SHP77 (cell line): ENCODE data around the gene ZCCHC10.
"Not testable (repeated sequence)": the region's sequence is repeated elsewhere in the genome, so short reads cannot be mapped to it uniquely, and the experiment has no call there.

Source experiments
- DNase-seq, 2 experiments: peaks; one replicate each; lab custom pipeline; 2025; lab: John Stamatoyannopoulos, UW

ZCCHC10 gene

GRCh38 chr5:133025804-133026663 is at the start of gene ZCCHC10:
ZCCHC10 (minus strand) TSS chr5:133026549; CDS start chr5:133026537, 12 bp downstream.
- DNase-seq = peak; percentile 92 to 96

DNA sequence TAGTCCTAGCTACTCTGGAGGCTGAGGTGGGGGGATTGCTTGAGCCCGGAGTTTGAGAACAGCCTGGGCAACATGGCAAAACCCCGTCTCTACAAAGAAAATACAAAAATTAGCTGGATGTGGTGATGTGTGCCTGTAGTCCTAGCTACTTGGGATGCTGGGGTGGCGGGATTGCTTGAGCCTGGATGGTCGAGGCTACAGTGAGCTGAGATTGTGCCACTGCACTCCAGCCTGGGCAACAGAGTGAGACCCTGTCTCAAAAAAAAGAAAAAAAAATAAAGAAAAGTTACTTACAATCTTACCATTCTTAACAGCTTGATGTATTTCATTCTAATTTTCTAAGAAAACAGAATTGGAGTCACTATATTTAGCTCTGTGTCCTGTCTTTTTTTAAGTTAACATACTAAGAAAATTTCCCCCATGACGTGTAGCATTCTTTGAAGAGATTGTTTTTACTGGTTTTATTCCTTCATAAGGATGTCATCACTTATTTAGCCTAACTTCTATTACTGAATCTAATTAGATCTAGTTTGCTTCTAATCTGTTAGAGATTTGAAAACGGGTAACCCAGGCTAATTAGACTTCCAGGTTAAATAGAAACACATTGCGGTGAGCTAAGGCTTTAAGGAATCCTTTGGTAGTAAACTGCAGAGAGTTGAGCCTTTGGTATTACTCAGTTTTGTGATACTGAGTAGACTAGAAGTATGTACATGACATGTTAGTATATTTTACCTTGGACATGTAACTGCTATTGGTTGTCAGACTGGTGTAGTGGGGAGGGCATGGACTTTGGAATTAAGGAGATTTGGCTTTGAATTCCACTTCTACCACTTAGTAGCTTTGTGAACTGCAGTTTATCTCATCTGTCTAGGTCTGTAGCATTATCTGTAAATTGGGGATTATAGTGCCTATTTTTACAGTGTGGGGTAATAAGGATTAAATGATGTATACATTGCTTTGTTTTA is 49.5 kb upstream of the ZCCHC10 start:
- no peak for DNase-seq

- DNase-seq = no peak
These were observed 45.7 kb upstream of the ZCCHC10 start for GRCh38 chr5:133072021-133072420.

- DNase-seq = no peak
These were observed 39.7 kb upstream of the ZCCHC10 start for GRCh38 chr5:133066045-133066444.

GRCh38 chr5:133065471-133065870 is 39.1 kb upstream of the ZCCHC10 start:
- no peak for DNase-seq

- DNase-seq = no peak
These were observed 37.6 kb upstream of the ZCCHC10 start for GRCh38 chr5:133063965-133064364.

DNA sequence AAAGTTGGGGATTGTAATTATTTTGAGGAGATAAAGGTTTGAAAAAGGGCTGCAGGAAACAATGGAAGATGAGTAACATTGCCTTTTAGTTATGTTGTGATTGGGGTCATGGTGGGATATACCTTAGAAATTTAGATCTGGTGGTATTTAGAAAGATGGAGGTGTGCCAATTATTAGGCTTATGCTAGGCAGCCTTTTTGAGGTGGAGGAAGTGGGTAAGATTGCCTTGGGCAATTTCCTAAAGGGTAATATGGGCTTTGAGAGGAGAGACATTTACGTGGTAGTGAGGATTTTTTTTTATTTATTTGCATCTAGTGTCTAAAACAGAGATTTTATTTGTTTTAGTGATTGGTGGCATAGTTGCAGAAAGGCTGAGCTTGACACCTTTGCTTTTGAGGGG is 35.9 kb upstream of the ZCCHC10 start:
- DNase-seq = no peak

DNA sequence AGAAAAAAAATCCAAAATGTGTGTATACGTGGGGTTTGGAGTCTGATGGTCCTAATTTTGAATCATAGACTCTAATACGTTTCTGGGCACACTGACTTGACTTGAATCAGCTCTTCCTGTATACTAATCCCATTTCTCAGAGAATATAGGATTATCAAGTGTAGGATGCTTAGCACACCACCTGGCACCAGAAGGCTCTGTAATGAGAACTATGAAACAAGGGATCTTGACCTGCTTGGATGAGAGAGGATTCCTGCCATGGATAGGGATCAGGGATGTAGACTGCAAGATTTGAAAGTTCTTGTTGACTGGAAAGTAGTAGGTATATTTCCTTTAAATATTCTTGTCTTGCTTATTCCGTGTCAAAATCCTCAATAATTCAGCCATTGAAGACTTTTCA is 33.3 kb upstream of the ZCCHC10 start:
- no peak for DNase-seq

DNA sequence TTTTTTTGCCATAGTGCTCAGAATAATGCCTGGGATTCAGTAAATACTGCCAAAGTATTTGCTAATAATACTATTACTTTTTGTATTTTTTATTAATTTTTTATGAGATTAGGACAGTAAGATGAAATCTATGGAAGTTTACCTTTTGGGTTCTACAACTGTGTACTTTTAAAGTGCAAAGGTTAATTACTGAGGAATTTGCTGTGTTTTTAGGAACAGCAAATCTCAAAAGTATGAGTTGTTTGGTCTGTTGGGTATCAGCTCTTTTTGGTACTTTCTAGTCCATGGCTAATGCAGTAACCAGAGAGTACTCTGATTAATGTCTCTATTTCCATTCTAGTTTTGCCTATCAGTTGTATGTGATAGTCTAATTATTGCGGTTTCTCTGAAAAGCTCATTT is 30.5 kb upstream of the ZCCHC10 start:
- DNase-seq = no peak

- no peak for DNase-seq
These were observed 28.5 kb upstream of the ZCCHC10 start for GRCh38 chr5:133054697-133055471.

DNA sequence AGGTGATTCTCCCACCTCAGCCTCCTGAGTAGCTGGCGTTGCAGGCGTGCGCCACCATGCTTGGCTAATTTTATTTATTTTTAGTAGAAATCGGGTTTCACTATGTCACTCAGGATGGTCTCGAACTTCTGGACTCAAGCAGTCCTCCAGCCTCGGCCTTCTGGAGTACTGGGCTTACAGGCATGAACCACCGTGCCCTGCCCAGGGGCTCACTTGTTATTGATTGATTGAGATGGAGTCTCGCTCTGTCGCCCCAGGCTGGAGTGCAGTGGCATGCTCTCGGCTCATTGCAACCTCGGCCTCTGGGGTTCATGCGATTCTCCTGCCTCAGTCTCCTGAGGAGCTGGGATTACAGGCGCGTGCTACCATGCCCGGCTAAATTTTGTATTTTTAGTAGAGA is 27.1 kb upstream of the ZCCHC10 start:
- DNase-seq = no peak

DNA sequence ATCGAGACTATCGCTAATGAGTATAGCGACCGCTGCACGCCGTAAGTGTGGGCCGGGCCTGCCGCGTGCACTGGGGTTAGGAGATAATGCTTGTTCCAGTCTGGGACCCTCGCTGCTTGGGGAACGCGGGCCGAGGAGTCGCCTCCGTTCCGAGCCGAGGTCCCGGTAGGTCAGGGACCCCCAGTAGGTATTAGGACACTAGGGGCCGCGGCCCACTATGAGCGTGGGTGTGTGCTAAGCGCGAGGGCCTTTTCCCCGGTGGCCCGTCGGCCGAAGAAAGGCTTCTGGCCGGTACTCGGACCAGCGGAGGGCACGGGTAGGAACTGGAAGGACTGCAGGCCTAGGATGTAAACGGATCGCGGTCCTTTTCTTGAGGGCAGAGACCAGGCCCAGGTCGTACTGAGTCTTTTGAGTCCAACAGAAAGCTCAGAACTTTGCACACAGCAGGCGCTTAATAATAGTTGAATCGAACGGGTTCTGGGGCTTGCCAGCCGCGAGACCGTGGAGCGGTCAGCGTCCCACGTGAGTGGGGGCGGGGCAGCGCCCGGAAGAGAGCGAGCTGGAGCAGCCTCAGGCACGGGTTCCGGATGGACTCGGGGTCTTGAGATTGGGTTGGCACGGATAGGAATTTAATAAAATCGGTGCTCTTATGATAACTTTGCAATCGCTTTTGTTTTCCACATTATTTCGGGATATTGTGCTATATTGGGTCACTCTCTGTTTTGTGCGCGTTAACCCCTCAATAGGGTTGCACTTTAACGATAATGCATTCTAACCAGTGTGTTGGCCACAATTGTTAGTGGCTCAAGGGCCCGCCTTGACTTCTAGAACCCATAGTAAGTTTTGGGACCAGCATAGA is 26.2 kb upstream of the ZCCHC10 start:
- DNase-seq = peak; percentile 32 to 41

- peak; percentile 97 for DNase-seq
These were observed 25.4 kb upstream of the ZCCHC10 start, which contains the start of gene HSPA4 for GRCh38 chr5:133051542-133052316. HSPA4 (plus strand) TSS chr5:133052013; CDS start chr5:133052251, 238 bp downstream.

- DNase-seq = no peak
These were observed 24.8 kb upstream of the ZCCHC10 start for GRCh38 chr5:133051061-133051541.

- DNase-seq = peak in 1 of 2 experiments; percentile 42
These were observed 24.2 kb upstream of the ZCCHC10 start for GRCh38 chr5:133050521-133050920.

DNA sequence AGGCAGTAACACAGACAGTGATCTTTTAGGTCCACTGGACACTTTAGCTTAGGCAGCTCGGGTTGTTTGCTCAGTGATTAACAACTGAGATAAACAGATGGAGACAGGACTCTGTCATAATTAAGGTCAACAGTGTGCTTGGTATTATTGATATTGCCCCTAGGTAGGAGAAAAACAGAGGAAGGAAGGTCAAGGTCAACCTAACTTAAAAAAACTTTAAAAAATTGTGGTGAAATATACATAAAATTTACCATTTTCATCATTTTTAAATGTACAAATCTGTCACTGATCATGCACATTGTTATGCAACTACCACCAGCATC is 23.3 kb upstream of the ZCCHC10 start:
- DNase-seq = peak in 1 of 2 experiments; percentile 39

GRCh38 chr5:133048993-133049725 is 22.8 kb upstream of the ZCCHC10 start:
- peak in 1 of 2 experiments; percentile 29 for DNase-seq

- DNase-seq = no peak
These were observed 21.1 kb upstream of the ZCCHC10 start for GRCh38 chr5:133047404-133047803.

DNA sequence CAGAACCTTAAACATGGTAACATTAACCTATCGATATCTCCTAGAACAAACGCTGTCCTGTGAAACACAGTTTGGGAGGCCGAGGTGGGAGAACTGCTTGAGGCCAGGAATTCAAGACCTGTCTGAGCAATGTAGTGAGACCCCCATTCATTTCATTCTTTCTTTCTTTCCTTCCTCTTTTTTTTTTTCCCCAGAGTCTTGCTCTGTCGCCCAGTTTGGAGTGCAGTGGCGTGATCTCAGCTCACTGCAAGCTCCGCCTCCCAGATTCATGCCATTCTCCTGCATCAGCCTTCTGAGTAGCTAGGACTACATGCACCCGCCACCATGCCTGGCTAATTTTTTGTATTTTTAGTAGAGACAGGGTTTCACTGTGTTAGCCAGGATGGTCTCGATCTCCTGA is 20.2 kb upstream of the ZCCHC10 start:
- DNase-seq = not testable (repeated sequence)
